ENCODE data around the gene PRIMPOL.
A peak's percentile ranks its signal among the peaks of the same experiment; 100 is the strongest.
"Not testable (repeated sequence)": the region's sequence is repeated elsewhere in the genome, so short reads cannot be mapped to it uniquely, and the experiment has no call there.

The PRIMPOL gene

GRCh38 chr4:184715526-184715925, 66.0 kb downstream of the PRIMPOL start:
- DNase-seq: no peak

DNA sequence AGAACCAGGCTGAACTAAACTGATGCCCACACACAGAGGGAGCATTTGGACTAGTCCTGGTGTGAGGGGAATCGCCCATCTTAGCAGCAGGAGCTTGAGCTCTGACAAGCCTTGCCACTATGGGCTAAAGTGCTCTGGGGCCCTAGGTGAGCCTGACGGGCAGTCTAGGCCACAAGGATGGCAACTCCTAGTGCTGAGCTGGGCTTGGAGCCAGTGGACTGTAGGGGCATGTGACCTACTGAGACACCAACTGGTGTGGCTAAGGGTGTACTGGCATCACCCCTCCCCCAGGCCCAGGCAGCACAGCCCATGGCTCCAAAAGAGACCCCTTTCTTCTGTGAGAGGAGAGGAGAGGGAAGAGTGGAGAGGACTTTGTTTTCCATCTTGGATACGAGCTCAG, 69.9 kb downstream of the PRIMPOL start:
- no peak for DNase-seq

GRCh38 chr4:184721254-184721653, 71.7 kb downstream of the PRIMPOL start:
- DNase-seq: no peak

GRCh38 chr4:184722798-184723197, 73.3 kb downstream of the PRIMPOL start:
- no peak for DNase-seq

GRCh38 chr4:184727430-184727829, 77.9 kb downstream of the PRIMPOL start:
- DNase-seq: no peak

DNA sequence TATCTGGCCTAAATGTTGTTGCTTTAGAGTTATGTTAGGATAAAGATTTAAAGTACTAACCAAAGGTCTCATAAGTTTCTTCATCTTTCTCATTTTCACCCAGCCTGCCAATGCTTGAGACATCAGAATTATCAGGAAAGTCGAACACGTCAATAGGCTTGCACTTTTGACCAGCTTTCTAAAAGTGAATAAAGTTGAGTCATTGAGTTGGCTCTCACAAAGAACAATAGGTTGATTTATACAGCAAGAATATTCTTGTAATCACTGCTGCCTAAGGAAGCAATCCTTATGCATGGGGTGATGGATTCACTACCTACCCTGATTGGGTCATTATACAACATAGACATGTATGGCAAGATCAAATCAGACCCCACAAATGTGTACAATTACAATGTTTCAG, 79.3 kb downstream of the PRIMPOL start:
- DNase-seq: no peak

- DNase-seq: no peak
Measured at GRCh38 chr4:184729946-184730345, 80.4 kb downstream of the PRIMPOL start.

DNA sequence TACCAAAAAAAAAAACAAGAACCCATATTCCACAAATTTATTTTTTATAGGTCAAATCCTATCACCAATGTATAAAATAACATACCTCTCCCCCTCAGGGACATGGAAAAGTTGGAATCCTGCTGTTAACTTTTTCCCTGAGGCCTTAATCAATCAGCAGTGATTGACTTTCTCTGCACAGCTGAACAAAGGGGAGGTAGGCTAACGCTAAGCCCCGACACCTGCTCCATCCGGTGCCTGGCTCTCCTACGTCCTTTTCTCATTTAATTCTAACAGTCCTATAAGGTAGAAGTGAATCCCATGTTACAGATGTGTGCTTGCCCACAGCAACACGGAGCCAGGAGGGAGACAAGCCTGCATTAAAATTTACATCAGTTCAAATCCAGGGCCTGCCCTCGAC, 81.5 kb downstream of the PRIMPOL start:
- no peak for DNase-seq

DNA sequence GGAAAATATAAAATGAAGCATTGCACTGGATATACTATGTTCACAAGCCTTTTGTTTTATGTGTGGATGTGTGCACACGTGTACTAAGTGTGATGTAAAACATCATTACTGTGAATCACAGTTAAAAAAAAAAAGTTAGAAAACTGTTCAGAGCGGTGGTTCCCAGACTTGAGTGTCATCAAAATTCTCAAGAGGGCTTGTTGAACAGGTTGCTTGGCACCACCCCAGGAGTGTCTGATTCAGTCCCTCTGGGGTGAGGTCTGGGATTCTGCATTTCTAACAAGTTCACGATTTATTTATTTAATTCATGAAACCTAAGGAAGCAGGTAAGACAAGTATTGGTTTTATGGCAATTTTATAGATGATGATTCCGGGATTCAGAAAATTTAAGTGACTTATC, 82.6 kb downstream of the PRIMPOL start:
- DNase-seq: no peak

DNA sequence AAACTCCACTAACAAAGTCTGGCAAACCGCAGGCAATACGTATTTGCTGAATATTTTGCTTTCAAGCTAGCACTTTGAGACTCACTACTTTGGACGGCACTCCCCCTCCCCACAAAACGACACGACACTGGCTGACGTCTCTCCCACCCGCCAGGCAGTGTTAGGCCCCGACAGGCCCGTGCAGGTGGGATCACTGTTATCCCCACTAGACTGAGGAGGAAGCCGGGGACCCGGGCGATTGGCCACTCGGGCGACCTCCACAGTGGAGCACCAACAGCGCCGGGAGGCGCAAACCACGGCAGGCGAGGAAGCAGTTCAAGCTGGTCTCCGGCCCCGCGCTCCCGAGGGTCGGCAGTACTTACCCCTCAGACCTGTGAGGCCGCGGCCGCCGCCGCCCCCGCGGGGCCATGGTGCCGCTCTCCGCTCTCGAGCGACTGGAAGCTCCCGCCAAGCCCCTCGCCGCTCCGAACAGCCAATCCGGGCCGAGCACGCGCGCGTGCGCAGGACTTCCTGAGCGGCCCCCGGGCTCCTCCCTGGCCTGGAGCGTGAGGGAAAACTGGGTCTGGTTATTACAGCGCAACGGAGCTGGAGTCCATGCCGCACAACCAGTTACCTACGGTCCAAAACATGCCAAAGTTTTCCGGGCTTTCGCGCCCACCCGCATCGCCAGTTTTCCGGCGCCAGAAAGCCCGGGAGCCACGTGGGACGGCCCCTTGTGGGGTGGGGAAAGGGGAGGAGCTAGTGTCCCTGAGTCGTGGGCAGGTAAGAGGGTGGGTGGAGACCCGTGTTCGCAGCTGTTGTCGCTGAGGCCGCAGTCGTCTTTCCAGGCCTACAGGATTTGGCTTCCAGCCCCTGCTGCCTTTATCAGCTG, 84.4 kb downstream of the PRIMPOL start, which contains the start of gene CENPU:
Gene CENPU (minus strand): TSS at position 443 of the 871 bp plus-strand sequence. CDS start 34 bp downstream, at position 409.
- DNase-seq: peak; percentile 90

DNA sequence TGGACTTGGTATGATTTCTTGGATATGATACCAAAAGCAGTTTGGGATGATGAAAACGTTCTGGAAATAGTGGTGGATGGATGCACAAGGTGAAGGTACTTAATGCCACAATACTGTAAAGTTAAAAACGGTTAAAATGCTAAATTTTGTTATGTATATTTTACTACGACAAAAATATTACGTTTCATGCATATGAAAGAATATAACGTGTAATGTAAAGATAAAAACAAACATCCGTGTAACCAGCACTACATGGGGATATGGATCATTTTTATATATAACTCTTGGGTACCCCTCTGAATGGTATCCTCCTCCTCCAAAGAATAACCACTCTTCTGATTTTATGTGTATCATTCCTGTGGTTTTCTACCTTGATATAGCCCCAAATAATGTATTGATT, 85.2 kb downstream of the PRIMPOL start:
- DNase-seq: no peak

GRCh38 chr4:184739575-184739974, 90.0 kb downstream of the PRIMPOL start:
- not testable (repeated sequence) for DNase-seq

DNA sequence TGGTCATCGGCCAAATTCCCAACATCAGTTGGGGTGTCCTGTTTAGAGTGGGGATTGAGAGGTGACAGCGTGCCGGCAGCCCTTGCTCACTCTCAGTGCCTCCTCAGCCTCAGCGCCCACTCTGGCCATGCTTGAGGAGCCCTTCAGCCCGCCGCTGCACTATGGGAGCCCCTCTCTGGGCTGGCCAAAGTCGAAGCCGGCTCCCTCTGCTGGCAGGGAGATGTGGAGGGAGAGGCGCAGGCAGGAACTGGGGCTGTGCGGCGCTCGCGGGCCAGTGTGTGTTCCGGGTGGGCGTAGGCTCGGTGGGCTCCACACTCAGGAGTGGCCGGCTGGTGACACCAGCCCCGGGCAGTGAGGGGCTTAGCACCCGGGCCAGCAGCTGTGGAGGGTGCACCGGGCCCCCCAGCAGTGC, 91.4 kb downstream of the PRIMPOL start:
- no peak for DNase-seq

GRCh38 chr4:184741651-184742050, 92.1 kb downstream of the PRIMPOL start:
- not testable (repeated sequence) for DNase-seq

- DNase-seq: no peak
Measured at GRCh38 chr4:184743650-184744049, 94.1 kb downstream of the PRIMPOL start.

GRCh38 chr4:184744236-184744635, 94.7 kb downstream of the PRIMPOL start:
- DNase-seq: no peak
